ENCODE results near the gene BCO2.

BCO2 gene

GRCh38 chr11:112216561-112217105 is 41.3 kb downstream of the BCO2 start:
- no peak for DNase-seq

GRCh38 chr11:112219476-112220232 is 44.3 kb downstream of the BCO2 start:
- peak; percentile 67 to 90 (median 86) for DNase-seq

GRCh38 chr11:112221274-112221835 is 46.0 kb downstream of the BCO2 start:
- no peak for DNase-seq

- DNase-seq, result peak in 1 of 4 experiments; percentile 8
Measured at GRCh38 chr11:112222303-112222702, 47.0 kb downstream of the BCO2 start.

GRCh38 chr11:112223121-112223520 is 47.8 kb downstream of the BCO2 start:
- DNase-seq, result peak; percentile 17 to 53 (median 34)

GRCh38 chr11:112223754-112224532 is 48.6 kb downstream of the BCO2 start:
- no peak for DNase-seq

- peak in 1 of 4 experiments; percentile 81 for DNase-seq
Measured at GRCh38 chr11:112225753-112226061, 50.4 kb downstream of the BCO2 start.

- peak; percentile 92 to 97 (median 96) for DNase-seq
Measured at GRCh38 chr11:112226062-112226830, 50.9 kb downstream of the BCO2 start, which contains the start of gene PTS. TSS of gene PTS (plus strand) at chr11:112226428. CDS start at chr11:112226444, 16 bp downstream.

GRCh38 chr11:112226831-112227401 is 51.6 kb downstream of the BCO2 start:
- peak in 3 of 4 experiments; percentile 26 to 37 (median 36) for DNase-seq

- DNase-seq, result no peak
Measured at GRCh38 chr11:112227471-112227870, 52.2 kb downstream of the BCO2 start.

GRCh38 chr11:112228706-112229105 is 53.4 kb downstream of the BCO2 start:
- no peak for DNase-seq

GRCh38 chr11:112229159-112229558 is 53.8 kb downstream of the BCO2 start:
- DNase-seq, result no peak

GRCh38 chr11:112229746-112230433 is 54.6 kb downstream of the BCO2 start:
- DNase-seq, result no peak

GRCh38 chr11:112231952-112232351 is 56.6 kb downstream of the BCO2 start:
- no peak for DNase-seq

GRCh38 chr11:112235750-112236390 is 60.6 kb downstream of the BCO2 start:
- no peak for DNase-seq

- no peak for DNase-seq
Measured at GRCh38 chr11:112237451-112237850, 62.1 kb downstream of the BCO2 start.

- no peak for DNase-seq
Measured at GRCh38 chr11:112238041-112238440, 62.7 kb downstream of the BCO2 start.

GRCh38 chr11:112241486-112241885 is 66.2 kb downstream of the BCO2 start:
- DNase-seq, result no peak

GRCh38 chr11:112247201-112247600 is 71.9 kb downstream of the BCO2 start:
- no peak for DNase-seq

- peak; percentile 48 to 76 (median 70) for DNase-seq
Measured at GRCh38 chr11:112248201-112248600, 72.9 kb downstream of the BCO2 start.
